ENCODE data around the gene LYPD6B.

Gene LYPD6B

GRCh38 chr2:149080099-149080498 lies 41.6 kb downstream of the LYPD6B start:
- no peak for DNase-seq

DNA sequence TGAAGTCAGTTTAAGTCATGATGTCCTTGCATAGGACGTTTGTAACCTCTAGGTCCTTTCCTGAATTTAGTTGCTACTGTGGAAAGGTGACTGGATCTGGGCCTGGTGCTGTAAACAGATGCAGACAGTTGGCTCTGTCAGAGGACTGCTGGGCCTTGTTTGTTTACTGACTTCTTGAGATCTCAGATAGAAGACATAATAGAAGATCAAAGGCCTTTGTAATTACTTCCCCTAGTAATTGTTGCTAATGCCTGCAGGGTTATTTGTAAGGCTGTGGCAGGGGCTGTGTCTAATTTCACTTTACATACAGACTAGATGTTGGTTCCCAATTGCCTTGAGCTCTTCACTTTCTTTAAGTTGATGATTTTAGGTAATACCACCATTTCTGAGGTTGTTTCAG lies 42.5 kb downstream of the LYPD6B start:
- DNase-seq, result no peak

DNA sequence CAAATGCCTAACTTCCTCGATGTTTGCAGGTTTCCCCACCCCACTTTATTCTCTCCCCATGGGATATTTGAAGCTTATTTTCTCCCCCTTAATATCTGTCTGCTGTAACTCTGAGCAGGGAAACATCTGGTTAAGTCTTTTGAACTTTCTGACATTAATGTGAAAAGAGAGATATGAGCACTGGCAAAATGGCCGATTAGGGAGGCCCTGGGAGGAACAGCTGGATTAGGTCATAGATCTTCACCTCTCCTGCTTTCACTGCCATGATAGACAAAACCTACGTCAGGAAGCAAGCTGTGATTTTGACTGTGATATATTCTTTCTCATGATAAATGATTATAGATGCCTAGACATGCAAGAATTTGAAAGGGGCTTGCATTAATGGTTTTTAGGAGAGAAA lies 43.6 kb downstream of the LYPD6B start:
- DNase-seq, result no peak

DNA sequence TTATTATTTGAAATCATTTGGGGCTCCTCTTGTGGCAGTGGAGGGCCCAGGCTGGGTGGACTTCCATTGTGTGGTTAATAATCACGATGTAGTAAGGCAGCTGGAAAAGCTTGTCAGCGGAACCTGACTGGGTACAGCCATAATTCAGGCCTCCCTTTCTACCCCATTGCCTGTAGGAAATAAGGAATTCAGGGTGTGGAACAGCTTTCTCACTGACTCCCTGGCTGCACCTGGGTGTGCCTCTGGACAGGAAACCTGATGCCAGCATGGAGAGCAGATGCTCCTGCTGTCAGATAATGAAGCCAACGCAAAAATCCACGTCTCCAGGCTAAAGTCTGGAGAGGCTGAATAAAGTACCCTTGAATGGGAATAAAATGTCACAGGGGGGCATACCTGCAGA lies 44.2 kb downstream of the LYPD6B start:
- DNase-seq, result no peak

DNA sequence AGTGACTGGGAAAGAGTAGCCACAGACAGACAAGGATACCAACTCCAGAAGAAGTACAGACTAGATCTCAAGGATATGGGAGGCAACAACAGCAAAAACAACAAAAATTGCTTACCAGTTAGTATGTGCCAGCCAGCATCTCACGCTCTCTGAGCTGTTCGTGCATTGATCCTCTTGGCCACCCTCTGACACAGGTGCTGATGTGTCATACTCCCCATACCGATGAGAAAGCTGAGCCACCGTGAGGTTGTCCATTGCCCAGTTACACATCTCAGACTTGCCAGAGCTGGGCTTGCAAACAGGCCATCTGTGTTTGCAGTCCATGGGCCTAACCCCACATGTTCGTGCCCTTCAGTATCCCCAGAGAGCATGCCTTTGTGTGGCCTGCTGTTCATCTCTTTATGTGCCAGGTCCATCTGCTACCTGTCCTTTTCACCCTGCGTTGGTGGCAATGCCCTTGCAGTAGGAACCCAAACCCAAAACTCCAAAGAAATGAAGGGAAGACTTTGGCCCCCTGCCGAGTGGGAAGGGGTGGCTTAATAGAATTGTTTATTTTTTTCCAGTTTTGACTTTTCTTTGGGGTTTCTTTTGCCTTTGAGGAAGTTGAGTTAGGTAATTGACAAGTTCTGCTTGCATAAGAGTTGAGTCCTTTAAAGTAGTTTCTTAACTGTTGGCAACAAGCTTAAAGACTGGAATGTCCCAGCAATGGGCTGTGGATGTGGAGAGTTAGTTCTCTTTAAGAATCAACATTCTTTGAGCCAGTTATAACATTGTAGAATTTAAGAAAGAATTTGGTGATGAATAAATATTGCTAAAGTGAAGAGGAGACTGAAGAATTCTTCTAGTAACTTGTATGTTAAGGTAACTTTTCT lies 46.7 kb downstream of the LYPD6B start:
- peak in 1 of 2 experiments; percentile 46 for DNase-seq

DNA sequence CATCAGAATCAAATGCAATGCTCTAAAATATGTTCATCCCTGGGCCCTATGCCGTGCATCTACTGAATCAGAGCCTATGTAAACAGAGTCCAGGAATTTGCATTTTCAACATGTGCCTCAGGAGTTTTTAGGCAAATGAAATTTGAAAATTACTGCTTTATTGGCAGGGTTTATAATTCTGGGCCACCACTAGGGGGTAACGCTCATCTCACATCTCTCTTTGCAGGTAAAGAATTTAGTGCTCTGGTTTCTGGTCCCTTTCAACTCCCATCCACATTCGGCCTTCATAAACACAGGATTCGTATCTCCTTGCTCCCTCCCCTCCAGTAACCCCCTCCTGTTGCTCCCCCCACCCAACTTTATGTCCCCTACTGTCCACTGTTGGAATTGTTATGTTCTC lies 49.3 kb downstream of the LYPD6B start:
- DNase-seq, result no peak

DNA sequence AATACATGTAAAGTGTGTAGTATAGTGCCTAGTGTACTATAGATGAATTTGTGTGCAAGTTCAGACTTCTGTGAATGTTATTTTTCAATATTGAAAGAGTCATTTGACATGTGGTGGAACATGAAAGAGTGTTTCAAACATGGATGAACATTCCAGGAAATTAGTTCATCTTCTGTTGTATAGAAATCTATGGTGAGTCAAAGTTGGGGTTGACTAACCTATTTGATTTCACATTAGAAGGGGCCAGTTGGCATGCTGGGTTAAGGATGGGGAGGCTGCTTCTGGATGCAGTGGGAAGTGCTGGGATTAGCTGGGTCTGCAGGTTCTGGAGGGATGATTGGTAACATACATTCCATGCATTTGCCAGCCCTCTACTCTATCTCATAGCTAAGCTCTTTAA lies 50.6 kb downstream of the LYPD6B start:
- no peak for DNase-seq

GRCh38 chr2:149090706-149091105 lies 52.2 kb downstream of the LYPD6B start:
- no peak for DNase-seq

DNA sequence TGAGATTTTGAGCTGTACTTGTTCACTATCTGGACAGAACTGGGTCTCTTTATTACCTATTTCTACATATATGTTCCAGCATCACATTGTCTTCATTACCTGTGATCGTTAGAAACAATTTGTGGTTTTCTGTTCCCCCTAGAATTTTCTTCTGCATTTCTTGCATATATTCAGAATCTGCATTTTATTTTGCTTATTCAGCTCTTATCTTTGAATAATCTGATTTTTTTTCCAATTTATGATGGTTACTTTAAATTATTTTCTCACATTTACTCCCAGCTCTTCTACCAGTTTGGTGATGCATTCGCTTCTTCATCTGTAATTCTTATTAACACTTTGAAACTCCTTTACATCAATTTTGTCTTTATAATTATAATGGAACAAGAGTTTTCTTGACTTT lies 55.1 kb downstream of the LYPD6B start:
- DNase-seq, result no peak

GRCh38 chr2:149094217-149095015 lies 55.9 kb downstream of the LYPD6B start:
- no peak for DNase-seq

DNA sequence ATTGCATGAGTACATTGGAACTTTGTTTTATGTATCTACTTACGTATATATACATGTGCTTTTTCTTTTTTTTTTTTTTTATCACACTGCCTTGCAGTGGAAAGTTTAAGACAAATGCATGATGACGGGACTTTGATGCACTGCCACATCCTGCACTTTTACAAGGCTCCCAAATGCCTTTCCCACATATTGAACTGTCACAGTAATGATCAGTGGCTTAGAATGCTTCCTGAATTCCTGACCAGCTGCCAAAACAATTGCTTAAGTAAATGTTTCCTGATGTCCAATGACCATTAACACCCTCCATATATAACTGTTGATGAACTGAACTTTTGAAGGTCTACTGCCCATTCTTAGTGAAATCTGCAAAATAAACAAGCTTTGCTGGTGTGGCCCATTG lies 60.2 kb downstream of the LYPD6B start:
- DNase-seq, result no peak

- no peak for DNase-seq
Observed at GRCh38 chr2:149099298-149099697, 60.8 kb downstream of the LYPD6B start.

DNA sequence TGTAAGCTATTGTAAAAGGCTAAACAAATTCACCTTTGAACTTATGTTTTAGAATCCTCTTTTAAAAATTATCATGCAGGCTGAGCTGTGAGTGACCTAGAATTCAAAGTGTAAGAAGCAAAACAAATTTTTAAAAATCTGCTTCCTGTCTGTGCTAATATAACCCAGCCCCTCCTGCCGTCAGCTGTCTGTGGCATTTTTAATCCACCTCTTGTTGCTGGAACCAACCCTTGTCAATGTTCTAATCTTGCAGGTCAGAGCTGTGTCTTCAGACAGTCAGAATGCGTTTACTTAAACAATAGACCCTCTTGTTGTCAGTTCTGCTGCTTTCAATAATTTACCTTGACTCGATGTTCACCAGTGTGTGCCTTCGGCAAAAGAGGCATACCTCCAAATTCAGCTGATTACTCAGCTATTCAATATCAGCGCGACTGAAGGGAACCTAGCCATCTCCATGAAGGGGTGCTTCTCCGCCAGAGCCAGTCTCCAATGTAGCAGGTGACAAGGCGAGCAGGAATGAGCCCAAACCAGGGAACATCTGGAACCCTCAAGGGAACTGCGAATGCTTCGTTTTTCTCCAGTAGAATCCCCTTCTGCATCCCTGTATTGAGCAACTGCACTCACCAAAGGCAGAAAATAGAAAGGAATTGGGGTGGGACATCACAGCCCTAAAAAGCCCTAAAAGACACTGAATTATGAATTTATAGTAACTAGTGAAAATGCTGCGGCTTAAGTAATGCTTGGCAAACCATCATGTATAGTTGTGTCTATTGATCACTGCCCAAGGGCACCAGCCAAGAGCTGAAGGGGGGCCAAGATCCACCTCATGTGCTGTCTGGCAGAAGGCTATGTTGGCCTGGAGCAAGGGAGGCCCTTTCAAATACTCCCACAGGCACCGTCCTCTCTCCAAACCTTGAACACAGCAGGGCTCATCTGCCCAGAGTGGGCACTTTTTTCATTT lies 62.5 kb downstream of the LYPD6B start:
- DNase-seq, result peak in 1 of 2 experiments; percentile 70

DNA sequence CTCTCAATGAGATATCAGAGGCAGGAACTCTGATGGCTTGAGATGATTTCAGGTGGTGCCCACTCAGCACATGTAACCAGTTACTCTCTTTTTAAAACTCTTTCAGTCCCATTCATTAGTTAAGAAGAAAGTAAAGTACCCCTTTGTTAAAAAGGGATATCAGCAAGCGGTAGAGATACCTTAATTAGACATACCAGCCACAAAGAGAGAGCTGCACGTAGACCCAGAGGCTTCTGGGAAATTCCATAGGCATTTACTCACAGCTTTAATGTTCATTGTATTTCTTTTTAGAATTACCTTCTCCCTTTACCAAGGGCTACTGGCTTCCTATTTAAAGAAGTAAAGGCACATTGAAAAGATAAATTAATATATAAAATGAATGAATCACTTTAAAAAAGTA lies 63.3 kb downstream of the LYPD6B start:
- no peak for DNase-seq

DNA sequence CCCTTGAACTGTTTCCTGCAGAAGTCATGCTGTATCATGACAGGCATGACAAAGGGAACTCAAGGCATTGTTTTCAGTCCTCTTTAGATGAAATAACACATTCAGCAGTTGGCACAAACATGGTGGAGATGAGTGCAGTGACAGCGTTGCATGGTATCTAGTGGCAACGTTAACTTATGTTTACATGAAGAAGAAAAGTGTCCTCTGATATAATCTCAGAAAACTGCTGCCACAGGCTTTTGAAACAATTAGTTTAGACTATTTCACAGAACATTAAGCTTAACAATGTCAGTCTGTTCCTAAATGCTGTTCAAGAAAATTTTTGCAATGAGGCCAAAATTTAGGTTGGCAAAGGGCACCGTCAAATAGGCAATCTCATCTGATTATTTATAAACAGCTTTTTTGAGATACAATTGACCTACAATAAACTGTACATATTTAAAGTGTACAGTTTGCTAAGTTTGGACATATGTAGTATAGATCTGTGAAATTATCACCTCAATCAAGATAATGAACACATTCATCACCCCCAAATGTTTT lies 64.7 kb downstream of the LYPD6B start:
- DNase-seq, result peak; percentile 26 to 43

GRCh38 chr2:149104221-149104620 lies 65.7 kb downstream of the LYPD6B start:
- no peak for DNase-seq

- no peak for DNase-seq
Observed at GRCh38 chr2:149112068-149112467, 73.6 kb downstream of the LYPD6B start.

DNA sequence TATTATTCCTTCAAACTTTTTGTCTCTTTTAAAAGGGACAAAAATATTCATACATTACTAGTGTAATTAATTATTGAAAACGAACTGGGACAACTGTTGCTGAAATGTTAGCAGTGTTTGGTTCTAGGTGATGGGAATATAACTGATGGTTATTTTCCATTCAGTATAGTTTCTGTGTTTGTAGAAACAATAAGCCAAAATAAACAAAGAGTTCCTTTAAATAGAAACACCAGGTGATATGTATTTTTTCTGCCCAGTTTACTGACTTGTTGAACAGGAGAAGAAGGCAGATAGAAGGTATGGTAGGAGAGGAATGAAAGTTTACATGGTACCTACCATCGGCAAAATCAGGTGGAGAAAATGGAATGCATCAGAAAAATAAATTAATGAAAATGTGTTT lies 74.2 kb downstream of the LYPD6B start:
- DNase-seq, result no peak

GRCh38 chr2:149115781-149116180 lies 77.3 kb downstream of the LYPD6B start:
- DNase-seq, result no peak

DNA sequence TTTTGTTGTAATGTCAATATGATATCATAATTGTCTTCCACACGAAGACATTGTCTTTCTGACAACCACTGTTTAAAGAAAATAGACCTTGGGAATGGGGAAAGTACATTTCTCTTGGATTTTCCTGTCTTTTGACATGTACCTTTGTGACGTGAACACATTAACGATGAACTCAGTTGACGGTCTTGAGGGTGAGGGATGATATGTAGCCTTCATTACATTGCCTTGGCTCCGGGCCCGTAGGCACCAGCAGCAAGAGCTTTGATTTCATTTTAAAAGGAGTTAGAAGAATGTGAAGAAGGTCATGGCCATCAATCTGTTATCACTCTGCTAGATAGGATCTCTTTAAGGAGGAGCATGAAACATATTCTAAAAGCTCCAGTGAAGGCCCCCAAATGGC lies 80.9 kb downstream of the LYPD6B start:
- DNase-seq, result no peak

- no peak for DNase-seq
Observed at GRCh38 chr2:149122516-149122915, 84.0 kb downstream of the LYPD6B start.

- no peak for DNase-seq
Observed at GRCh38 chr2:149125031-149125725, 86.7 kb downstream of the LYPD6B start.
